ENCODE results near the gene AIM2.

The AIM2 gene

GRCh38 chr1:159023723-159024122 is 52.8 kb downstream of the AIM2 start:
- no peak for DNase-seq (ENCODE audit: extremely low read depth in 1 of 2, low read depth in 1 of 2)

- peak in 1 of 2 donors; percentile 73 for DNase-seq (ENCODE audit: extremely low read depth in 1 of 2, low read depth in 1 of 2)
Observed at GRCh38 chr1:159015440-159015909, 61.1 kb downstream of the AIM2 start.

- no peak for DNase-seq (ENCODE audit: extremely low read depth in 1 of 2, low read depth in 1 of 2)
Observed at GRCh38 chr1:159014851-159015250, 61.7 kb downstream of the AIM2 start.

DNA sequence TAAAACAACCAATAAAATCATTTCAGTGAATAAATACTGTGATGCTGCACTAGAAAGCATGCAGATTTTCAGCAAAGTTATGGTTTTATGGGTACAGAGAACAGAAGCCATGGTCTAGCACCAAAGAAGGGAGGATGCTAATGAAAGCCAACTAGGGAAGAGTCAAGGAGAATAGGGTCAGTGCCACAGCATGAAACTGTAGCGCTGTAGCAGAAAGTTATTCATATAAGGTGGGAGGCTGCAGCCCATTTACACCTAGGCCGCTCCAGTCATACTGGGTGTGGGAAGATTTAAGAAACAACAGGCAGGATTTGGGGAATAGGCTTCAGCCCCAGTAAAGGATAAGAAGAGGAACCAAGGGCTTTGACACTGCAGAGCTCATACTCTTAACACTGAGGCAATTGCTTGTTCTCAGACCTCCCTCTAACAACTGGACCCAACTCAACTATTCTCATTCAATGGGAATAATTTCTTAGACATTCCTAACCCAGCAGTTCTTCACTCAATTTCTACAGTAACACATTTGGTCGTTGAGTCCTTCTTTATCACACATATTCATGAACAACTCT is 62.5 kb downstream of the AIM2 start:
- no peak for DNase-seq (ENCODE audit: extremely low read depth in 1 of 2, low read depth in 1 of 2)

DNA sequence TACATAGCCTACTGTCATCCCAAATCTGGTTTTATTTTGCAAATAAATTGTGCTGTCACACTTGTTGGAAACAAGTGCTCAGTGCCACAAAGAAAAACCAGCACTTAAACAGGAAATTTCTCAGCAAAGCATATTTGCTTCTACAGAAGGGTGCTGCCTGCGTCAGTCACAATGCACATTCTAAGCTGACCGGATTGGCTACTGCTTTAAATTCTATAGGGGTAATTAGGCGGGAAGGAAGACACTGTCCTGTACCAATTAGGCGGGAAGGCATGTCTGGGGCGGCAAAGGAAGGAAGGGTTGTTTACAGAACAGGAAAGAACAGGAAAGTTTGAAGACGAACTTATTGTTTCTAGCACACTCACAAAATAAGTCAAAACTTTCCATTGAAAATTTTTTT is 64.1 kb downstream of the AIM2 start:
- peak in 1 of 2 donors; percentile 68 for DNase-seq (ENCODE audit: extremely low read depth in 1 of 2, low read depth in 1 of 2)

Data from stimulated activated CD8-positive, alpha-beta memory T cell treated with anti-CD3 and anti-CD28 coated beads, Interleukin-7, amount 100 ng/mL, for 48 hours (primary cell).